H1 (cell line): ENCODE results near the gene FBXW8. TPM values are rescaled to one million over a fixed set of nuclear protein-coding genes. Genes with fewer than 3 reads are reported as not detected.

Experiments
- CTCF ChIA-PET: fragments of 300-600 bp; sonication (Branson Sonifier 250); formaldehyde crosslinking; loops from one replicate; lab custom pipeline; 2021; ENCODE audit not compliant: partially characterized antibody; lab: Charles Lee
- POLR2A ChIA-PET: fragments of 300-600 bp; sonication (Branson Sonifier 250); formaldehyde crosslinking; loops from one replicate; lab custom pipeline; 2021; ENCODE audit warnings: inconsistent platforms; ENCODE audit not compliant: partially characterized antibody; lab: Charles Lee
- DNase-seq, 2 experiments: peaks; one replicate each; pipeline versions ENCODE4 v3.0.0 to v3.0.0-alpha.2; 2010 to 2022; ENCODE audit warnings: low spot score in 2 of 2, low read depth in 1 of 2, mixed read lengths in 1 of 2
- FAIRE-seq: peaks from 2 replicates; lab custom pipeline; 2011; peaks lifted over from hg19 to GRCh38; lab: Jason Lieb, UNC
- H2AFZ ChIP-seq: 2 replicates; pipeline ENCODE4 v1.8.1; 2012; ENCODE audit warnings: low read length, inconsistent platforms
- H2AK5ac ChIP-seq: 2 replicates; pipeline ENCODE4 v1.6.1; 2013; ENCODE audit warnings: low read depth, low read length
- H2BK120ac ChIP-seq: replicated peaks from 2 replicates; pipeline ENCODE3; 2013; ENCODE audit warnings: low read depth, low read length, inconsistent platforms
- H2BK12ac ChIP-seq: 2 replicates; pipeline ENCODE4 v1.6.1; 2013; ENCODE audit warnings: low read depth, low read length
- H2BK15ac ChIP-seq: 2 replicates; pipeline ENCODE4 v1.6.1; 2013; ENCODE audit warnings: low read length
- H2BK20ac ChIP-seq: 2 replicates; pipeline ENCODE4 v1.6.1; 2013; ENCODE audit warnings: low read length
- H2BK5ac ChIP-seq: 2 replicates; pipeline ENCODE4 v1.6.1; 2013; ENCODE audit warnings: low read depth, low read length
- H3K14ac ChIP-seq: 2 replicates; pipeline ENCODE4 v1.6.1; 2013; ENCODE audit warnings: inconsistent platforms; ENCODE audit not compliant: insufficient read length
- H3K18ac ChIP-seq: 2 replicates; pipeline ENCODE4 v1.6.1; 2013; ENCODE audit warnings: low read length; ENCODE audit errors: extremely low read depth
- H3K23ac ChIP-seq: 2 replicates; pipeline ENCODE4 v1.6.1; 2013; ENCODE audit warnings: inconsistent platforms; ENCODE audit not compliant: insufficient read length
- H3K23me2 ChIP-seq: 2 replicates; pipeline ENCODE4 v1.6.1; 2013; ENCODE audit warnings: low read depth, low read length
- H3K27ac ChIP-seq: 2 replicates; pipeline ENCODE4 v1.6.1; 2011; ENCODE audit warnings: low read depth, low read length, inconsistent platforms
- H3K27me3 ChIP-seq, 4 experiments: replicated peaks in 1 of 4; 1 replicate in 1 of 4; 2 replicates in 3 of 4; pipeline versions ENCODE4 v1.6.1 to v1.8.1; 2011 to 2013; ENCODE audit warnings: low read length in 3 of 4, mild to moderate bottlenecking in 3 of 4, inconsistent platforms in 2 of 4, mixed read lengths in 2 of 4, moderate library complexity in 1 of 4; ENCODE audit not compliant: control insufficient read depth in 3 of 4, insufficient read depth in 3 of 4; ENCODE audit errors: extremely low read depth in 1 of 4
- H3K36me3 ChIP-seq, 4 experiments: 2 replicates each; pipeline versions ENCODE4 v1.6.1 to v1.8.1; 2011 to 2013; ENCODE audit warnings: mild to moderate bottlenecking in 4 of 4, low read length in 3 of 4, moderate library complexity in 2 of 4, control low read depth in 1 of 4, inconsistent platforms in 1 of 4; ENCODE audit not compliant: insufficient read depth in 4 of 4, control insufficient read depth in 2 of 4
- H3K4ac ChIP-seq: replicated peaks from 2 replicates; pipeline ENCODE3; 2013; ENCODE audit warnings: low read length, low read depth, mixed read lengths, inconsistent platforms; ENCODE audit not compliant: insufficient read length
- H3K4me1 ChIP-seq, 4 experiments: replicated peaks in 1 of 4; 1 replicate in 1 of 4; 2 replicates in 3 of 4; pipeline versions ENCODE4 v1.6.1 to v1.8.1; 2011 to 2013; ENCODE audit warnings: low read length in 3 of 4, inconsistent platforms in 2 of 4, mixed read lengths in 1 of 4; ENCODE audit not compliant: insufficient read depth in 4 of 4, control insufficient read depth in 3 of 4
- H3K4me2 ChIP-seq, 2 experiments: 2 replicates each; pipeline versions ENCODE4 v1.6.1 to v1.8.1; 2011 to 2013; ENCODE audit warnings: low read depth in 2 of 2, low read length in 2 of 2, control low read depth in 1 of 2, inconsistent platforms in 1 of 2, mild to moderate bottlenecking in 1 of 2; ENCODE audit not compliant: insufficient read depth in 1 of 2
- H3K4me3 ChIP-seq, 4 experiments: fragments of 200-600, 300-600 bp in 1 of 4; sonication (generic), shearing (Covaris generic), sonication (Bioruptor Twin) in 1 of 4; 2 replicates each; pipeline versions ENCODE4 v1.5.1 to v1.8.1; 2011 to 2016; ENCODE audit warnings: low read length in 4 of 4, low read depth in 3 of 4, control low read depth in 2 of 4, inconsistent platforms in 2 of 4, mild to moderate bottlenecking in 2 of 4, mixed read lengths in 1 of 4, moderate library complexity in 1 of 4; ENCODE audit not compliant: insufficient read depth in 2 of 4; ENCODE audit errors: extremely low read depth in 1 of 4
- H3K56ac ChIP-seq: replicated peaks from 2 replicates; pipeline ENCODE3; 2013; ENCODE audit warnings: low read depth, mild to moderate bottlenecking, mixed read lengths, low read length, inconsistent platforms; ENCODE audit not compliant: insufficient read length
- H3K79me1 ChIP-seq: 2 replicates; pipeline ENCODE4 v1.6.1; 2013; ENCODE audit warnings: low read depth, low read length, control low read depth
- H3K79me2 ChIP-seq, 2 experiments: 2 replicates each; pipeline versions ENCODE4 v1.6.1 to v1.8.1; 2012 to 2013; ENCODE audit warnings: low read length in 2 of 2, mild to moderate bottlenecking in 2 of 2, inconsistent platforms in 1 of 2; ENCODE audit not compliant: insufficient read depth in 2 of 2, control insufficient read depth in 1 of 2
- H3K9ac ChIP-seq, 4 experiments: replicated peaks in 1 of 4; 1 replicate in 1 of 4; 2 replicates in 3 of 4; pipeline versions ENCODE4 v1.6.1 to v1.8.1; 2011 to 2013; ENCODE audit warnings: low read depth in 3 of 4, low read length in 3 of 4, control low read depth in 2 of 4, mild to moderate bottlenecking in 2 of 4, moderate library complexity in 2 of 4, inconsistent platforms in 1 of 4; ENCODE audit errors: extremely low read depth in 1 of 4
- H3K9me3 ChIP-seq, 2 experiments: 2 replicates each; pipeline versions ENCODE4 v1.6.1 to v1.8.1; 2012 to 2013; ENCODE audit warnings: mild to moderate bottlenecking in 2 of 2, moderate library complexity in 2 of 2, control low read depth in 1 of 2, inconsistent platforms in 1 of 2, low read depth in 1 of 2, low read length in 1 of 2, mixed read lengths in 1 of 2; ENCODE audit not compliant: insufficient read depth in 2 of 2
- H4K20me1 ChIP-seq, 2 experiments: replicated peaks in 1 of 2; 2 replicates each; pipeline versions ENCODE3 to v1.8.1; 2011 to 2013; ENCODE audit warnings: inconsistent platforms in 2 of 2, low read length in 2 of 2, mild to moderate bottlenecking in 1 of 2; ENCODE audit not compliant: insufficient read depth in 2 of 2, control insufficient read depth in 1 of 2
- H4K5ac ChIP-seq: 2 replicates; pipeline ENCODE4 v1.6.1; 2013; ENCODE audit warnings: low read length, low read depth, mixed read lengths, inconsistent platforms; ENCODE audit not compliant: insufficient read length
- H4K8ac ChIP-seq: 2 replicates; pipeline ENCODE4 v1.8.0; 2013; ENCODE audit warnings: mild to moderate bottlenecking, moderate library complexity, low read length, inconsistent platforms; ENCODE audit not compliant: insufficient read depth; ENCODE audit errors: extremely low read depth
- H4K91ac ChIP-seq: replicated peaks from 2 replicates; pipeline ENCODE3; 2013; ENCODE audit warnings: low read length, mixed read lengths, inconsistent platforms; ENCODE audit not compliant: insufficient read length
- CBX5 ChIP-seq: fragments of 300-800, 300-1000 bp; sonication (generic); IDR thresholded peaks from 2 replicates; pipeline ENCODE4 v1.7.1; 2016; ENCODE audit warnings: antibody characterized with exemption, low read length, low read depth
- CEBPB ChIP-seq: IDR thresholded peaks from 2 replicates; pipeline ENCODE4 v1.6.1; 2012; ENCODE audit warnings: low read depth, low read length
- EP300 ChIP-seq, 2 experiments: IDR thresholded peaks; 1 replicate in 1 of 2; 2 replicates in 1 of 2; pipeline ENCODE4 v1.6.1; 2011 to 2012; ENCODE audit warnings: low read depth in 2 of 2, low read length in 2 of 2, mild to moderate bottlenecking in 2 of 2, borderline replicate concordance in 1 of 2, inconsistent platforms in 1 of 2, moderate library complexity in 1 of 2
- HDAC2 ChIP-seq, 2 experiments: fragments of 300-600 bp in 1 of 2; sonication (generic) in 1 of 2; IDR thresholded peaks; 2 replicates each; pipeline ENCODE4 v1.6.1; 2011 to 2012; ENCODE audit warnings: low read depth in 2 of 2, low read length in 2 of 2, mild to moderate bottlenecking in 2 of 2, moderate library complexity in 2 of 2, borderline replicate concordance in 1 of 2, inconsistent platforms in 1 of 2
- RXRA ChIP-seq: IDR thresholded peaks from 2 replicates; pipeline ENCODE4 v1.6.1; 2011; ENCODE audit warnings: low read depth, mild to moderate bottlenecking, low read length, moderate library complexity; ENCODE audit not compliant: insufficient read depth
- SAP30 ChIP-seq: fragments of 300-600 bp; sonication (generic); IDR thresholded peaks from 2 replicates; pipeline ENCODE4 v1.7.1; 2012; ENCODE audit warnings: low read length, moderate library complexity, mild to moderate bottlenecking, inconsistent platforms; ENCODE audit not compliant: insufficient read depth, insufficient replicate concordance
- USF2 ChIP-seq: IDR thresholded peaks from 2 replicates; pipeline ENCODE4 v1.6.1; 2011; ENCODE audit warnings: low read length, improper control_type of control experiment
- ZNF274 ChIP-seq: IDR thresholded peaks from 2 replicates; pipeline ENCODE4 v1.7.0; 2012; ENCODE audit warnings: low read length, borderline replicate concordance; ENCODE audit errors: extremely low read depth
- WGBS, 2 experiments: shearing (Covaris generic) in 1 of 2; methylation state at CpG; one replicate each; pipeline versions ENCODE4 v1.1.6 to v1.1.7; 2013 to 2015; ENCODE audit warnings: low lambda C conversion rate in 2 of 2, mixed read lengths in 2 of 2, inconsistent platforms in 1 of 2, low coverage in 1 of 2, missing lambda C conversion rate in 1 of 2; ENCODE audit not compliant: insufficient replicate concordance in 2 of 2, insufficient coverage in 1 of 2, insufficient read length in 1 of 2; ENCODE audit errors: extremely low coverage in 1 of 2, missing lambda C conversion rate in 1 of 2; 5-methylcytosine and 5-hydroxymethylcytosine counted together
- polyA plus RNA-seq, 7 experiments: library from polyadenylated mRNA; depleted of rRNA in 3 of 7; stranded (reverse) in 5 of 7; unstranded in 2 of 7; fragments of >200 nt in 5 of 7; fragments of 200-250 nt in 2 of 7; gene quantifications; 1 replicate in 5 of 7; 2 replicates in 1 of 7; 4 replicates in 1 of 7; pipeline versions ENCODE4 v1.2.1 to v1.2.3, GENCODE V29; 2011 to 2013; ENCODE audit warnings: missing spikeins in 2 of 7, mixed read lengths in 2 of 7
- total RNA-seq: library from RNA; stranded (reverse); fragmentation: NEBNext Ultra II Directional; extraction: Animal tissue kit (Norgen Biotek cat#: 25700); gene quantifications from 2 replicates; pipeline ENCODE4 v1.2.1, GENCODE V29; 2021
- TF ChIP-seq, protein P1 (sequence below), 3 experiments: IDR thresholded peaks; 1 replicate in 2 of 3; 2 replicates in 1 of 3; pipeline versions ENCODE4 v1.5.1 to v1.6.1; 2011; ENCODE audit warnings: low read length in 3 of 3, mild to moderate bottlenecking in 3 of 3, inconsistent platforms in 2 of 3, low read depth in 1 of 3, moderate library complexity in 1 of 3; ENCODE audit not compliant: insufficient read depth in 1 of 3; ENCODE audit errors: control extremely low read depth in 1 of 3

Gene FBXW8
- total and polyA plus RNA-seq, 2 of the 8 experiments (the other 6 are each of a cell fraction or from before 2014, with no cell fraction given) = 15.8 to 16.0 TPM

- Histone ChIP-seq H3K27ac (no peak overlapping the region), H3K56ac (no peak overlapping the region), H3K14ac (no peak overlapping the region), H3K9ac (no peak overlapping the region), H3K18ac (no peak overlapping the region), H3K4ac (no peak overlapping the region), H3K79me1 (peaks cover 2% of the 10 kb centered on the region; the same call in 1 of the 2 replicates), H2BK12ac (no peak overlapping the region), H3K4me2 (no peak overlapping the region), H2BK5ac (no peak overlapping the region), H3K9me3 (no peaks in the 10 kb centered on the region), H3K36me3 (peaks cover 0 to 18% (median 3%) of the 10 kb centered on the region in 4 experiments; a peak in 6 of 8 replicates), H3K23ac (no peak overlapping the region), H3K4me1 (peaks cover 0 to 3% (median 0%) of the 10 kb centered on the region in 4 experiments; a peak in 1 of 7 replicates), H2BK20ac (no peak overlapping the region), H4K91ac (no peak overlapping the region), H3K79me2 (peaks cover 0 to 8% of the 10 kb centered on the region in 2 experiments; a peak in 1 of 4 replicates), H3K4me3 (no peak overlapping the region), H3K23me2 (no peaks in the 10 kb centered on the region), H2AK5ac (no peak overlapping the region), H2BK15ac (no peak overlapping the region), H4K20me1 (no peaks in the 10 kb centered on the region), H4K5ac (no peak overlapping the region), H3K27me3 (no peaks in the 10 kb centered on the region), H4K8ac (no peak overlapping the region), H2BK120ac (no peak overlapping the region), H2AFZ (no peak overlapping the region)
- WGBS, 2 experiments = 91% methylated on average over 5 of the region's 5 CpGs; no CpG with 5 or more reads in 1 of the 2 experiments
- FAIRE-seq (no peak), DNase-seq (no peak)
- ChIA-PET CTCF (interaction anchor here (1.5 kb wide), 1 partner anchor 11 kb away, joined by 4 read pairs; no protein-coding TSS in a partner anchor), POLR2A (interaction anchor here (1.2 kb wide), 1 partner anchor 9 kb away, joined by 3 read pairs; no protein-coding TSS in a partner anchor)
- TF ChIP-seq ZNF274 (no peak), CEBPB (no peak), SAP30 (no peak), HDAC2 (IDR thresholded peaks at IDR 0.05; ENCODE audit: borderline replicate concordance in 1 of 2, low read depth in 2 of 2, low read length in 2 of 2) (no peak), EP300 (IDR thresholded peaks at IDR 0.05; ENCODE audit: borderline replicate concordance in 1 of 2, low read depth in 2 of 2, low read length in 2 of 2) (no peak), USF2 (no peak), RXRA (no peak), CBX5 (no peak)
- TF ChIP-seq, protein P1, sequence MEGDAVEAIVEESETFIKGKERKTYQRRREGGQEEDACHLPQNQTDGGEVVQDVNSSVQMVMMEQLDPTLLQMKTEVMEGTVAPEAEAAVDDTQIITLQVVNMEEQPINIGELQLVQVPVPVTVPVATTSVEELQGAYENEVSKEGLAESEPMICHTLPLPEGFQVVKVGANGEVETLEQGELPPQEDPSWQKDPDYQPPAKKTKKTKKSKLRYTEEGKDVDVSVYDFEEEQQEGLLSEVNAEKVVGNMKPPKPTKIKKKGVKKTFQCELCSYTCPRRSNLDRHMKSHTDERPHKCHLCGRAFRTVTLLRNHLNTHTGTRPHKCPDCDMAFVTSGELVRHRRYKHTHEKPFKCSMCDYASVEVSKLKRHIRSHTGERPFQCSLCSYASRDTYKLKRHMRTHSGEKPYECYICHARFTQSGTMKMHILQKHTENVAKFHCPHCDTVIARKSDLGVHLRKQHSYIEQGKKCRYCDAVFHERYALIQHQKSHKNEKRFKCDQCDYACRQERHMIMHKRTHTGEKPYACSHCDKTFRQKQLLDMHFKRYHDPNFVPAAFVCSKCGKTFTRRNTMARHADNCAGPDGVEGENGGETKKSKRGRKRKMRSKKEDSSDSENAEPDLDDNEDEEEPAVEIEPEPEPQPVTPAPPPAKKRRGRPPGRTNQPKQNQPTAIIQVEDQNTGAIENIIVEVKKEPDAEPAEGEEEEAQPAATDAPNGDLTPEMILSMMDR (IDR thresholded peaks at IDR 0.05; ENCODE audit: control extremely low read depth in 1 of 3, insufficient read depth in 1 of 3, low read depth in 1 of 3, low read length in 3 of 3) = no peak
Measured at GRCh38 chr12:116928504-116928903, 17.8 kb downstream of the FBXW8 start.
